NCI-H1092 (cell line): Measurements from ENCODE around the gene PRSS3.
A peak's percentile ranks its signal among the peaks of the same experiment; 100 is the strongest.
"Not testable (repeated sequence)": the region's sequence is repeated elsewhere in the genome, so short reads cannot be mapped to it uniquely, and the experiment has no call there.

Source experiments
- DNase-seq: peaks from one replicate; lab custom pipeline; 2025; lab: John Stamatoyannopoulos, UW

The PRSS3 gene

DNA sequence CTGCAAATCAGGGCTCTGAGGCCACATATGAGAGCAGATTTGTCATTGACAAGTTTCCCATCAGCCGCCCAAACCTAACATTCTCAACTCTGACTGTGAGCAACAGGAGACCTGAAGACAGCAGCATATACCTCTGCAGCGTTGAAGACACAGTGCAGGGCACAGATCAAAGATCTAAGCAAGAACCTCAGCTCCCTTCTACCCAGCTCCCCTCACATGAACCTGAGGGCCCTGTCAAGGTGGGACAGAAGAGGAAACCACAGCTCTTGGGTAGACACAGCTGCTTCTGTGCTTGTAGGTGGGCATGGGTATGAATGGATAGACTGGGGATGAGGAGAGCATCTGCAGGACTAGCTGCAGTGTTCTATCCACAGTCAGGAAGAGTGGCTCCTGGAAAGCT is 8.7 kb upstream of the PRSS3 start:
- no peak for DNase-seq

DNA sequence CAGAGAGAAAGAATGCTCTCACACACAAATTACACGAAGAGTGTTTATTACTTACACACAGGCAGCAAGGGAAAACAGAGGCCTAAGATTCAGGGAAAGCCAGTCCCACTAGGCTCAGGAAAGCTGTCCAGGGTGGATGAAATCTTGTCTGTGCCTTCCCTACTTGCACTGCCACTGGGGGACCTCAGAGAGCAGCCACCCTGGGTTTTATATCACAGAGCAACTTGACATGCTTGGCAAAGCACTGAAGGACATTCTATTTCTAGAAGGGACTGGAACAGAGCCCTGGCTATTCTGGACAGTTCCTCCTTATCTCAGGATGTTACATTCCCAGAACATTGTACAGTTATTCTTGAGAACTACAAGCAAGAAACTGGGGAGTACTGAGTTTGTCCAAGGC is 7.5 kb upstream of the PRSS3 start:
- DNase-seq: no peak

DNA sequence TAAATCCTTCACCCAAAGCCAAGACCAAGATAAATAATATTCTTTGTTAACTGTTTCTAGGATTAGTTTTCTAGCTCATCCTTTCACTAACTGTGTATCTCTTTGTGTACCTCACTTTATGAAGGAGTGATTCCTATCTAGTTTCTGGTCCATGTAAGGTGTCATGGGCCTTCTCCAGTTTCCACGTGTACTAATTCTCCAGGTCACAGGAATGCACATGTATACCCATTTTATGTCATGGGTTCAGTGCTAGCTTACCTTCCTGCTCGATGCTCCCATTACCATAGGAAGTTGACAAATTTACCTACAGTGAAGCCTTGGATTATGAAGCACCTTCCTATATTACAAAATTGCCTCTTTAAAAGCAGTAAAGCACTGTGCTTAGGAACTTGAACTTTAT is 5.9 kb upstream of the PRSS3 start:
- DNase-seq: not testable (repeated sequence)

DNA sequence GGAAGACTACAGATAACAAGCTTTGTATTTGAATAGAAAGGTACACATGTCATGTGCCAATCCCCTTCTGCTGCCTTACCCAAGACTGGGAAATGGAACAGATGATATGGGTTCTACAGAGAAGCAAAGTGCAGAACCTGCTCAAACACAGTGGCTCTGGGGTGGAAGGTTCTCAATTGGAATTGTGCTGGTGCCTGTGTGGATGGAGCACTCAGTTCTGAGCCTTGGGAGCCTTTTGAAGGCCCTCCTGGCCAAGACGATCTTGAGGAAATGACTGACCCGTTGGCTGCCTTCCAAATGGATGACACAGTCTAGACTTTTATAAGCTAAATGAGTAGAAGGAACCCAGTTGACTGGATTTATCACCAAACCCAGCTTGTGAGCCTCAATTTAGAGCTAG is 4.2 kb upstream of the PRSS3 start:
- no peak for DNase-seq

DNA sequence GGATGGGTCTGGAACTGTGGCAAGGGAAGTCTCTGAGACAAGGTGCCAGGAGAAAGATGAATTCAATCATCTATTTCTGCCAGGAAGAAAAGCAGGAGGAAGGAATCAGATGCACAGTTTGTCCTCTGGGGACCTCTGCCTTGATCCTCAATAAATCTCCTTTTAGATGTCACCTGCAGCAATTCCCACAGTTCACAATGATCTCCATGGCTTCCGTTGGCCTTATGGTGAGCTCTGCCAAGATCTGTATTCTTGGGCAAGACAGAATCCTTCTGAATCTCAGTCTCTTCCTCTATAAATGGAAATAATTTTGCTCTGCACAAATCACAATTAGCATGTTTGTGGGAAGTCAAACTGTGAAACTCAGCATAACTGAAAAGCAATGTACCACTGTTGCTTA is 1.9 kb upstream of the PRSS3 start:
- DNase-seq: not testable (repeated sequence)

DNA sequence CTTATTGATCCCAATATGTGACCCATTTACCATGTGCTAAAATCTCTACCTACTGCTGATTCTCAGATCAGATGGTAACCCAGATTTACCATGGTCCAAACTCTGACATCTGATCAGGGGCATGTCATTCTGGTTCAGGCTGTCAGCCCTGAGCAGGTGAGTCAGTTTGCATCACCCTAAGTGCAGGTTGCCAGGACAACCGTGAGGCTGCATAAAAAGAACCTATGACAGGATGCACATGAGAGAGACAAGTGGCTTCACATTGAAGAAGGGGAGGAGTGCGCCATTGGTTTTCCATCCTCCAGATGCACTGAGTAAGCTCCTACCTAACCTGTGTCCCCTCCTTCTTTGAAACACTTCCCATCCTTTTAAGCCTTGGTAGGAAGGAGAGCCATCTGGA is 801 bp upstream of the PRSS3 start:
- DNase-seq: no peak

DNA sequence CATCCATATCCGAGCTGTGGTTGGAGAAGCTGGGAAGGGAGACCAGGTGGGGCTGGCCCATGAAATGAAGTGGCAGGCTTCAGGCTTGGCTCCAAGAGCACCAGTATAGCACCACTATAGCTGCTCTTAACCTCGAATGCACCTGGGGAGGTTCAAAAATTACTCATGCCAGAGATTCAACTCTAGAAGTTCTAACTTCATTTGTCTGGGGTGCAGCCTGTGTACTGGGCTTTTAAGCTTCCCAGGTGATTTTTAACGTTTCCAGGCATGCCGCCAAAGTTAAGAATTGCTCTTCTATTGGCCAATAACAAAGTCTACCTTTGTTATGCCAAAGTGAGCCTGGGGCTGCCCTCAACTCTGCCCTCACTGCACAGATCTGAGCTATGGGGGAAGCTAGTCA is 458 bp downstream of the PRSS3 start:
- DNase-seq: no peak

DNA sequence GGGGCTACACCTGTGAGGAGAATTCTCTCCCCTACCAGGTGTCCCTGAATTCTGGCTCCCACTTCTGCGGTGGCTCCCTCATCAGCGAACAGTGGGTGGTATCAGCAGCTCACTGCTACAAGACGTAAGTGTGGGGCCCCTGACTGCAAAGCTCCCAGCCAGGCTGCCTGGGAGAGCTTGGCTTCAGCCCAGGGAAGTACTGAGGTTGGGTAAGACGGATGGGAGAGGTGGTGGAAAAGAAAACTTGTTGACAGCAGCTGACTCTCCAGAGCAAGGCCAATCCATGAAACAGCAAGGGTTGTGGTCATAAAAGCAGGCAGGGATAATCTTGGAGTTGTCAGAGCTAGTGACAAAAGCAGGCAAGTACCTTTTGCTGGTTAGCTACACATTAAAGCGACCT is 1.3 kb downstream of the PRSS3 start:
- not testable (repeated sequence) for DNase-seq

DNA sequence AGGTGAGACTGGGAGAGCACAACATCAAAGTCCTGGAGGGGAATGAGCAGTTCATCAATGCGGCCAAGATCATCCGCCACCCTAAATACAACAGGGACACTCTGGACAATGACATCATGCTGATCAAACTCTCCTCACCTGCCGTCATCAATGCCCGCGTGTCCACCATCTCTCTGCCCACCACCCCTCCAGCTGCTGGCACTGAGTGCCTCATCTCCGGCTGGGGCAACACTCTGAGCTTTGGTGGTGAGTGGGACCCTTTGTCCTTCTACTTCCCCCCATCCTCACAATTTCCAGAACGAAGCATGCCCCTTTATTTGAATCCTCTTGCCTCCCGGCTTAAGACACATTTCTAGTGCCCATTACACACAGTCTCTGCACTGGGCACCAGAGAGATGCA is 2.5 kb downstream of the PRSS3 start:
- DNase-seq: no peak

DNA sequence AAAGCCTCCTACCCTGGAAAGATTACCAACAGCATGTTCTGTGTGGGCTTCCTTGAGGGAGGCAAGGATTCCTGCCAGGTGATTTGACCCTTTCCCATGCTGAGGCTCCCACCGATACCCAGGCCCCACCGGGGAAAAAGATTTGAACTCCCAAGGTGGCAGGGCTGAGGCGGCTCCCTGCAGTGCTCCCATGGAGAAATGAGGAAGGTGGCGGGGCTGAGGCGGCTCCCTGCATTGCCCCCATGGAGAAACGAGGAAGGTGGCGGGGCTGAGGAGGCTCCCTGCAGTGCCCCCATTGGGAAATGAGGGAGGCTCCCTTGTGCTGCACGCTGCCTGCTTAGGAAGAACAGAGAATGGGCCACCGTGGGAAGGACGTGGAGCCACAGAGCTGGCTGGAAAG is 3.2 kb downstream of the PRSS3 start:
- DNase-seq: no peak

DNA sequence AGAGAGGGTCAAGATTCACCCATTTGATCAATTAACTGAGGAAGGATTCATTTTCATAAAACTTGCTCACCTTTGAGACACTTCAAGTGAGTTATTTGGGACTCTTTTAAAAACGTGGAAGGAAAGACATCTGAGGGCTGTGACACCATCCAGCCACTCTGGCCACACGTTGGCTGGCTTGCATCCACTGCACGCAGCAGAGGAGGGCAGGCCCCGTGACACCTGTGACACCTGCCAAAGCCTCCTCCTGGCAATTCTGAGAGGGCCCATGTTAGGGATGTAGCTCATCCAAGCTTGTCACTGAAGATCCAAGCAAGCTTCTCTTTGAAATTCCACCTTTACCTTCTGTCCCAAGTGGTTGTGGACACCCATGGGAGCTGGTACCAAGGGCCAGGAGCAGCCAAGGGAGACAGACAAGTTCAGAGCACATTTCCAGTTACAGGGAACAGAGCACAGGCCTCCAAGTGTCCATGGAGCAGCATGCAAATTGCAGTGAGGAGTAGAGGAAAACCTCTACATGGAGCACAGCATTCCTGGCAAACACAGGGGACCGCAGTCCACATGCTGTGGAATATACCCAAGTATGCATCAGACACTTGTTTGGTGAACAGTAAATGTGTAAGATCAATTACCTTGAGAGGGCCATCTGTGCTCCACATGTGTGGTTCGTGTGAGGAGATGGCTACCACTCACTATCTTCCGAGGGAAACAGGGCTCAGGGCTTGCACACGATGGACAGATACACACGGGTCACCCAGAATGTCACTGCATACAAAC is 4.8 kb downstream of the PRSS3 start:
- no peak for DNase-seq

DNA sequence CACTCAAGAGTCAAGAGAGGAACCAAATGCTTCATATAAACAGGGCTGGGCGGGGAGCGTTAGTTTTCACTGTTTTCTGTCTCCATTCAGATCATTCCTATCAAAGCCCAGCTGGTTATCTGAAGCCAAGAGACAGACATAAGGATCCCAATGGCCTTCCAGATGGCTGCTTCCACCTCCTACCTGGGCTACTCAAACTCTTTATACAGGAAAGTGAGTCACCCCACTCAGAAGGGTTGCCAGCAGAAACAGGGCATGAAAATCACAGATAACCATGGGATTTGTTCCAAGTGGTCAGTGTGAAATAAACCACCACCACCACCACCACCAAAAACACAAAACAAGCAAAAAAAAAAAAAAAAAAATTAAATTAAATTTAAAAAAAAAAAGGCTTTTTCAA is 5.5 kb downstream of the PRSS3 start:
- DNase-seq: no peak

DNA sequence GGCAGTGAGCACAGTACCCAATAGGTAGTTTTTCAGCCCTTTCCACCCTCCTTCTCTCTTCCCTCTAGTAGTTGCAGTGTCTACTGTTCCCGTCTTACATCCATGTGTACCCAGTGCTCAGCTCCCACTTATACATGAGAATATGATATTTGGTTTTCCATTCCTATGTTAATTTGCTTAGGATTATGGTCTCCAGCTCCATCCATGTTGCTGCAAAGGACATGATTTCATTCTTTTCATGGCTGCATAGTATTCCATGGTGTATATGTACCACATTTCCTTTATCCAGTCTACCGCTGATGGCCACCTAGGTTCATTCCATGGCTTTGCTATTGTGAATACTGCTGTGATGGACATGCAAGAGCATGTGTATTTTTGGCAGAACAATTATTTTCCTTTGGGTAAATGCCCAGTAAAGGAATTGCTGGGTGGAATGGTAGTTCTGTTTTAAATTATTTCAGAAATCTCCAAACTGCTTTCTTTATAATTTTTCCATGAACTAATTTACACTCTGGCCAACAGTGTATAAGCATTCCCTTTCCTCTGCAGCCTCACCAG is 6.7 kb downstream of the PRSS3 start:
- DNase-seq: not testable (repeated sequence)

DNA sequence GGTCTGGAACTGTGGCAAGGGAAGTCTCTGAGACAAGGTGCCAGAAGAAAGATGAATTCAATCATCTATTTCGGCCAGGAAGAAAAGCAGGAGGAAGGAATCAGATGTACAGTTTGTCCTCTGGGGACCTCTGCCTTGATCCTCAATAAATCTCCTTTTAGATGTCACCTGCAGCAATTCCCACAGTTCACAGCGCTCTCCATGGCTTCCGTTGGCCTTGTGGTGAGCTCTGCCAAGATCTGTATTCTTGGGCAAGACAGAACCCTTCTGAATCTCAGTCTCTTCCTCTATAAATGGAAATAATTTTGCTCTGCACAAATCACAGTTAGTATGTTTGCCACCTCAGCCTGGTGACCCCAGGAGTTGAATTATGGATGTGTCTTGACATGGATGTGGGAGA is 8.8 kb downstream of the PRSS3 start:
- not testable (repeated sequence) for DNase-seq

DNA sequence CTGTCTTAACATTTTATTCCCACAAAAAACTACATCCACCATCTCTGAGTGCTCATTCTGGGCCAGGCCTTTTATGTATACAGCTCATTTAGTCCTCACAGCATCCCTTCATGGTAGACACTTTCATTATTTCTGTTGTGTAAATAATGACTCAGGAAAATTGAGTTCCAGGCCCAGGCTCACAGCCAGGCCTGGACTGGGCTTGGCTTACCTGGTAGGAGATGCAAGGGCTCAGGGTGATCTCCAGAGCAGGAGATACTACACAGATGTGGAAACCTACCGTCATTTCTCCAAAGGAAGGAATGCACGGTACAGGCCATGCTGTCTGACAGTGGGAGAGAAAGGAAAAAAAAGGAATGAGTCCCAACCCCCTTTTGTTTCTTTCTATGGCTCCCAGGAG is 11.8 kb downstream of the PRSS3 start:
- DNase-seq: peak; percentile 66

DNA sequence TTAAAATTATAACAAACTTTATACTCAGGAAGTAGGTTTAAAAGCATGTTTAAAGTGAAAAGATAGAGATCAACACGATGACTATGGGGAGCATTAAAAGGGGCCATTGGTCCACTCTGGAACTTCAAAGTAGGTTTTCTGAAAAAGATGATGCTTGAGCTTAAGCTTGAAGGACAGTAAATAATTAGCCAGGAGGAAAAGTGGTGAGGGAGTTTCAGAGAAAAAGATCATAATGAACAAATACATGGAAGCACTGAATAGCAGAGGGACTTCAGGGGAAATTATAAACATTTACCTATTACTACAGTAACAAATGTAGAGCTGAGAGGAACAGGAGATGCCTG is 13.6 kb downstream of the PRSS3 start:
- DNase-seq: not testable (repeated sequence)

DNA sequence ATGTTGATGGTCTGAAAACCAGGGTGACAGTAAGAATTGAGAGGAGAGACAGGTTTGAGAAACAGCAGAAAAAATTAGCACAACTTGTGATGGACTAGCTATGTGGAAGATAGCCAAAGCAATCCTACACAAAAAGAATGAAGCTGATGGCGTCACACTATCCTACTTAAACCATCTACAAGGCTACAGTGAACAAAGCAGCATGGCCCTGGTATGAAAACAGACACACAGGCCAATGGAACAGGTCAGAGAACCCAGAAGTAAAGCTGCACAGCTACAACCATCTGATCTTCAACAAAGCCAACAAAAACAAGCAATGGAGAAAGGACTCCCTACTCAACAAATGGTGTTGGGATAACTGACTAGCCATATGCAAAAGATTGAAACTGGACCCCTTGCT is 14.1 kb downstream of the PRSS3 start:
- no peak for DNase-seq

DNA sequence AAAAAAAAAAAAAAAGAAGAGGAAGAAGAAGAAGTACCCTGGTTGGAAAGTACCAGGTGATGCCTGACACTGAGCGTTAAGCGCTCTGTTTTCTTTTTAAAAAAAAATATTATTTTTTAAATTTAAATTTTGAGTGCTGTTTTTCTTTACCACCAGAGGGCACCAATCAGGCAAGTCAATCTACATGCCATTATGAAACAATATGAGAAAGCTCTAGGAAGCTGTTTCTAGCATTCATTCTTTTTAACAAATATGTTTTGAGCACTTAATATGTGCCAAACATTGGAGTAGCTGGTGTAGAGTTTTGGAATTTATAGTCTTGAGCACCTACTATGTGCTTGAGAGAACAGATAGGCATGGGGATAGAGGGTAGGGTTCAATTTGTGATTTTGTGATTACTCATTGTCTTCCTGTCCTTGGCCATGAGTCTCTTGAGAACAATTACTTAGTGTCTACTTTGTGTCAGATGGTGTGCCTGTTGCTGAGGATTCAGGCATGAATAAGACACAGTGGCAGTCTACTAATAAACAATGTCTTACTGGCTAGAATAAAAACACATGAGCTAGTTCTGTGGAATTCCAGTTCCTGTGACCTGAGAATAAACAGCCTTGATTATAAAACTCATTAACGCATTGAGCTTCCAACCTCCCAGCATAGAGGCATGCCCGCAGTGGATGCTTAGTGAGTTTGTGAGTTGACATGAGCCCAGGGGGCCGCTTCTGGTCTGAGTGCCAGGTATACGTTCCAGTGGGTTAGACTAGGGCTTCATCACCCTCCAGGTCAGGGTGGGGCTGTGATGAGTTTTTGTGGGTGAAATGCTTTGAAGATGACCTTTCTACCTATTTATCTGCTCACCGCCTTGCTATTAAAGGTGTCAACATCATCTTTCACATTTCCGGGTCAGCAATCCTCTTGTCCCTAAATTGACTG is 18.6 kb downstream of the PRSS3 start:
- no peak for DNase-seq

DNA sequence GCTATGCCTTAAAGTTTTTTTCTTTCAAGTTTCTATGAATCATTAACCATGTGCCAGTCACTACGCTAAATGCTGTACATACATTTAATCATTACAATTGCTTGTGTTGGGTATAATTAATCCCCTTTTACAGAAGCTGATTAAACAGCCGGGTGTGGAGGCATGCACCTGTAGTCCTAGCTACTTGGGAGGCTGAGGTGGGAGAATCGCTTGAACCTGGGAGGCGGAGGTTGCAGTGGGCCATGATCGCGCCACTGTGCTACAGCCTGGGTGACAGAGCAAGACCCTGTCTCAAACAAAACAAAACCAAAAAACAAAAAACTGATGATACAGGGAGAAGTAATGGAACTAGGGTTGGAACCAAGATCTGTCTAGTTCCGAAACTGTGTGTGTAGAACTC is 20.4 kb downstream of the PRSS3 start:
- DNase-seq: no peak

DNA sequence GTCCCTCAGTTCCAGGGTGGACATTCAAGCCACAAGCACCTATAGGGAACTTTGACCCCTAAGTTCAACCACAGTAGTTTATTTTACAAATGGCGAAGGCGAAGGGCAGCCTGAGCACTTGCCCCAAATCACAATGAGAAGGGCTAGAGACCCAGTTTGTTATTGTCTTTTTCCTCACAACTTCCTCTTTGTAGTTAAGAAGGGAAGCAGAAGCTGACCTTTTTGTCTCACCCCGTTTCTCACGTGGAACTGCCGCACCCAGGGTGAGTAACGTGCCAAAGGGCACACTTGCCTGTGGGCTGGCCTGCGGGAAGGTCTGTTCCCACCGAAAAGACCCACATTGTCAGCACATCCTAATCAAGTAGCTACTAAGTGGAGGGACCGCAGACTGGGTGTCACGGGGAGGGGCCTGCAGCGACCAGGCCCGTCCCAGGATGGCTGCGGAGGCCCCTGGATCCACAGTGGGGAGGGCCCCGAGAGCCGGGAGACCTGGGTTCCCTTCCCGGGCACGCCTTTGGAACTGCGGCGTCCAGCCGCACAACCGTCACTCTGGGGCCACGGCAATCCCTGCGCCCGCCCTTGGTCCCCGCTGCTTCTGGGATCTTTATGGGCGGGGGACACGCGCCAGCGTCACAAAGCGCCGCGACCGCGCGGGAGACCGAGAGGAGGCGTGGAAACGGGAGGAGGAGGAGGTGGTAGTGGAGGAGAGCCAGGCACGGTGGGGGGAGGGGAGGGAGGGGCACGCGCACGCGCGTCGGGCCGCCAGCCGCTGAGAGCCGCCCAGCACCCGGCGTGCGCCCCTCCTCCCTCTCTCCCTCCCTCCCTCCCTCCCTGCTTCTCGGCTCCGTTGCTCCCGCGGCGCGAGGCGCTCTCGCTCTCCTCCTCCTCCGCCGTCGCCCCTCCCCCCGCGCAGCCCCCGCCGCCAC is 21.2 kb downstream of the PRSS3 start, which contains the start of gene UBE2R2:
UBE2R2 (plus strand) TSS at position 834 of the 926 bp plus-strand sequence. CDS start 598 bp downstream, outside the sequence.
- peak; percentile 91 for DNase-seq

DNA sequence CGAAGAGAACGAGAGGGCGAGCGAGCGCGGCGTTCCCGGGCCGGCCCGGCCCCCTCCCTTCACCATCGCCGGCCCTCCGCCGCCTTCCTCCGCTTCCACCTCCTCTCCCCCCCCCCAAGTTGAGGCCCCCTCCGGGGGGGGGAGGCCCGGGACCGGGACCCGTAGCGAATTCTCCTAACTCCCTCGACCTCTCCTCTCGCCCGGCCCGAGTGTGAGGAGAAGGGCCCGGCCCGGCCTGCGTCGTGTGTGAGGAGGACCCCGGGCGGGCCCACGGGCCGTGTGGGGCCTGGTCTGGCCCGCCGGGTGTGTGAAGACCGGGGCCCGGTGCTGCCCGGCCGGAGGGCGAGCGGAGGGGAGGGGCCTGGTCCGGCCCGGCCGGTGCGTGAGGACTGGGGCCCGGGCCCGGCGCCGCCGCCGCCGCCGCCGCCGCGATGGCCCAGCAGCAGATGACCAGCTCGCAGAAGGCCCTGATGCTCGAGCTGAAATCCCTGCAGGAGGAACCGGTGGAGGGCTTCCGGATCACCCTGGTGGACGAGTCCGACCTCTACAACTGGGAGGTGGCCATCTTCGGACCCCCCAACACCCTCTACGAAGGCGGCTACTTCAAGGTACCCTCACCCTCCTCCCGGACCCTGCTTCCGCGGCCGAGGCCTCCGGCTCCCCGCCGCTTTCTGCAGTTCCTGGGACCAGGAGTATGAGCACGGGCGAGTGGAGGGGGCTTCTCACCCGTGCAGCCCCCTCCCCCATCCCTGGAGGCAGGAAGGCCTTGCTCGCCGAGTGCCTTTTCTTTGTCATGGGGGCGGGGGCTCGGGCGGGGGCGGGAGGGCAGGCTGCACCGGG is 22.2 kb downstream of the PRSS3 start:
- peak; percentile 58 for DNase-seq
